T-helper 9 cell (primary cell): Measurements from ENCODE around the gene CHD5.
A peak's percentile ranks its signal among the peaks of the same experiment; 100 is the strongest.
"Not testable (repeated sequence)": the region's sequence is repeated elsewhere in the genome, so short reads cannot be mapped to it uniquely, and the experiment has no call there.

ENCODE experiments used
- DNase-seq: peaks from one replicate; pipeline ENCODE4 v3.0.0-alpha.2; 2020
- total RNA-seq, 2 donors: gene quantifications; one replicate each; lab custom pipeline; 2026; lab: John Stamatoyannopoulos, UW

CHD5 gene
- 0.49 to 0.72 reads per million in 2 donors for total RNA-seq

- DNase-seq = no peak
These were observed at the start of gene CHD5 for GRCh38 chr1:6180268-6180706. CHD5 (minus strand) TSS chr1:6180321; CDS start chr1:6180023, 298 bp downstream.

- DNase-seq = no peak
These were observed 45.5 kb upstream of the CHD5 start for GRCh38 chr1:6225651-6226050.

- DNase-seq = no peak
These were observed 44.6 kb upstream of the CHD5 start for GRCh38 chr1:6224718-6225117.

- no peak for DNase-seq
These were observed 43.5 kb upstream of the CHD5 start for GRCh38 chr1:6223617-6224016.

GRCh38 chr1:6222636-6223035, 42.5 kb upstream of the CHD5 start:
- DNase-seq = no peak

- DNase-seq = no peak
These were observed 41.2 kb upstream of the CHD5 start for GRCh38 chr1:6221210-6221784.

DNA sequence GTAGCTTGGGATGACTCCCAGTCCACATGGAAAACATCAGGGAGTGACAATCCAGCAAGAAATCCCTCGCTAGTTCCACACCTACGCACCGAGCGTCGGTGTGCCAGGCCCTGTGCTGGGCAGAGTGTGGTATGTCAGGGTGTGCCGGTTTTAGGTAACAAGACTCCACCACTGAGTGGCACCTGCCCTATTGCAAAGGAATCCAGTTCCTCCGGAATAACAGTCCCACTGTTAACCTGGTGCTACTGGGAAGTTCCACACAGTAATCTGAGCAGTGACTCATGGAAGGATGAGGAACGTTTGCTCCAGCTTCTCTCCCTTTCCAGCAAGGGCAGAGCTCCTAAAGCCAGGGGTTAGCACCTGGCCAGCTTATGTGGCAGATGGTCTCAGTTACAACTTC, 40.1 kb upstream of the CHD5 start:
- DNase-seq = no peak

DNA sequence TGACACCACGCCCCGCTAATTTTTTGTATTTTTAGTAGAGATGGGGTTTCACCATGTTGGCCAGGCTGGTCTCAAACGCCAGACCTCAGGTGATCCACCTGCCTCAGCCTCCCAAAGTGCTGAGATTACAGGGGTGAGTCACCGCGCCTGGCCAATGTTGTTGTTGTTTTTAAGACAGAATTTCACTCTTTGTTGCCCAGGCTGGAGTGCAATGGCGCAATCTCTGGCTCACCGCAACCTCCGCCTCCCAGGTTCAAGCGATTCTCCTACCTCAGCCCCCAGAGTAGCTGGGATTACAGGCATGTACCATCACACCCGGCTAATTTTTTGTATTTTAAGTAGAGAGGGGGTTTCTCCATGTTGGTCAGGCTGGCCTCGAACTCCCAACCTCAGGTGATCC, 39.5 kb upstream of the CHD5 start:
- DNase-seq = not testable (repeated sequence)

GRCh38 chr1:6218375-6219164, 38.4 kb upstream of the CHD5 start:
- DNase-seq = no peak

GRCh38 chr1:6212193-6212959, 32.3 kb upstream of the CHD5 start:
- no peak for DNase-seq

GRCh38 chr1:6211731-6212130, 31.6 kb upstream of the CHD5 start:
- no peak for DNase-seq

GRCh38 chr1:6210591-6211355, 30.7 kb upstream of the CHD5 start:
- DNase-seq = no peak

DNA sequence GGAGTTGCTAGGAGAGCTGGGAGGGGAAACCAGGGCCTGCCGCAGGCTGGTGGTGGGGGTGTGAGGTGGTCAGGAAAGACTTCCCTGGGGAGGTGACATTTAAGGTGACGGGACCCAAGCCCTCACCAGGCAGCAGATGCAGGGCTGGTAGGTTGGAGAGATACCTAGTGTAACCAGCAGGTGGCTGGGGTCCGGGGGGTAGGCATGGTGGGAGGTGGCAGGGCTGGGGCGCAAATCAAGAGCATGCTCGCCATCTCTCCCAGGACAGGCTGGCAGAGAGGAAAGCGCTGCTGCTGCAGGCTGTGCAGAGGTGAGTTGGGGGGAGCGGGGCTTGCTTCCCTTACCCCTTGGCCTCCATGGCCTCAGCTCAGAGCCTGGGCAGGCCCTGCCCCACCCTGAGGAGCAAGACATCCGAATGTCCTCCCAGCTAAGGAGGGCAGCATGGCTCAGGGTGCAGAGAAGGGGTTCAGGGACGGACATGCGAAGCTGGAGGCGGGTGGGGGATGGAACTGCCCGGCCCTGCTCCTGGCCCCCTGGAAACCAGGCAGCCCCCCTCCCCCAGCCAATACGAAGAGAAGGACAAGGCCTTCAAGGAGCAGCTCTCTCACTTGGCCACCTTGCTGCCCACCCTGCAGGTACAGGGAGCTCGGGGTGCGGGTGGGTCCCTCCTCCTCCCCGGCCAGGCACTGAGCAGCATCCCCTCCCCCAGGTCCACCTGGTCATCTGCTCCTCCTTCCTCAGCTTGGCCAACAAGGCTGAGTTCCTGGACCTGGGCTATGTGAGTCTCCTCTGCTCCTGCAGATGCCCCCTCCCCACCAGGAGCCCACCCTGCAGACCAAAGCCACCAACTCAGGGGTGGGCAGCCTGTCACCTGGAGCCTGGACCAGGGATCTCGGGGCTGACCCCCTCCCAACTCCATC, 29.8 kb upstream of the CHD5 start:
- no peak for DNase-seq

DNA sequence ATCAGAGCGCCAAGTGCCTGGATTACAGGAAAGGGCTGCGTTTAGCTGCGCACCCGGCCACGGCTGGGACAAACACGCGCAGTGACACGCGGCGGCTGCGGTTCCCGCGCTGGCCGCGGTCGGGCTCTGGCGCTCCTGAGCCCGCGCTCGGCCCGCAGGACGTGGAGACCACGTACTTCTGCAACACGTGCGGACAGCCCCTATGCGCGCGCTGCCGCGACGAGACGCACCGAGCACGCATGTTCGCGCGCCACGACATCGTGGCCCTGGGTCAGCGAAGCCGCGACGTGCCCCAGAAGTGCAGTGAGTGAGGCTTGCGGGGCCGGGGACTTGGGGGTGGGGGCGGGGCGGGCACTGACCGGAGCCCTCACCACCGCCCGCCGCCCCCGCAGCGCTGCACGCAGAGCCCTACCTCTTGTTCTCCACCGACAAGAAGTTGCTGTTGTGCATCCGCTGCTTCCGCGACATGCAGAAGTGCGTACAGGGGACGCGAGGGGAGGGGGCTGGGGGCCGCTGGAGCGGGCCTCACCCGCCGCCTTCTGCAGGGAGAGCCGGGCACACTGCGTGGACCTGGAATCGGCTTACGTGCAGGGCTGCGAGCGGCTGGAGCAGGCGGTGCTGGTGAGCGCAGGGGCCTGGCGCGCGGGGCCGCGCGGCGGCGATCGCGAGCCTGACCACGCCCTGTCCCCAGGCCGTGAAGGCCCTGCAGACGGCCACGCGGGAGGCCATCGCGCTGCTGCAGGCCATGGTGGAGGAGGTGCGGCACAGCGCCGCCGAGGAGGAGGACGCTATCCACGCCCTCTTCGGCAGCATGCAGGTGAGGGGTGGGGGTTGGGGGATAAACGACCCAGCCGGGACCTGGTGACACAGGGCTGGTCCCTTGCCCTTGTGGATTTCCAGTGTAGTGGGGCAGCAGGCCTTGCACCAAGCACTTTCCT, 28.9 kb upstream of the CHD5 start:
- DNase-seq = no peak

- no peak for DNase-seq
These were observed 27.8 kb upstream of the CHD5 start for GRCh38 chr1:6207921-6208320.

DNA sequence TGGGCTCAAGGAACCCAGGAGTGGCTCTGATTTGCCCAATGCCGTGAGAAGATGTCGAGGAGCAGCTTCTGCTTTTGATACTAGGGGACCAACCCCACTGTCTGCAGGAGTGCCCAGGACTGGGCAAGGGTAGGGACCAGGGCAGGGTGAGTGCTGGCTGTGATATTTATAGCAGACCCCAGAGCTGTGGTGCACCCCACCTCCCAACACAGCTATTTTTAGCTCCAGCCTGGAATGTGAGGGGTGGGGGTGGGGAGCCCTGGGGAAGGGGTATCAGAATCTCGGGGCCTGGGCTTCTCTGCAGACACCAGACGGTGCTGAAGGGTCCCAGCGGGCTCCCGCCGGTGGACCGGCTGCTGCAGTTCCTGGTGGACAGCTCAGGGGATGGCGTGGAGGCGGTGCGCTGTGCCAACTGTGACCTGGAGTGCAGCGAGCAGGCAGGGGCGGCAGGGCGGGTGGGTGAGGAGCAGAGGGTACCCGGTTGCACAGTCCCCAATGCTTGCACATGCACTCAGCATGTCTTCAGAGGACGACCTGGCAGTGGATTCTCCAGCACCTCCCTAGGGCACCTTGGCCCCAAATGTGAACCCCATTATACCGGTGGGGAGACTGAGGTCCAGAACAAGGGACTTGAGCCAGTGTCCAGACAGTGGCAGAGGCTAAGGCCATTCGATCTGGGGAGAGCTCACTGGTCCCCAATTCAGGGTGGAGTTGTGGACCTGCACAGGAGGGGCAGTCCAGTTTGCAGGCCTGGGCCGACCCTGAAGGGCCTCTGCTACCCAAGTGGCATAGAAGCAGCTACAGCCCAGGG, 27.2 kb upstream of the CHD5 start:
- DNase-seq = no peak

DNA sequence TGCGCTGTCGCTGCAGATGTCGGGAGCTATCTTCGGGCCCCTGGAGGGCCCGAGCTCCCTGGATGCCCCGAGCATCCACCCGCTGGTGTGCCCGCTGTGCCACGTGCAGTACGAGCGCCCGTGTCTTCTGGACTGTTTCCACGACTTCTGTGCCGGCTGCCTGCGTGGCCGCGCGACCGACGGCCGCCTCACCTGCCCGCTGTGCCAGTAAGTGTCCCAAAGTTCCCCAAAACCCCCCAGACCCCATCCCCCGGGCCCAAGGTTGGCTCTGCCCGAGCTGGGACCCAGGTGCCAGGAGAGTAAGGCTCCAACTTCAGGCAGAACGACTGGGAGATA, 26.4 kb upstream of the CHD5 start:
- no peak for DNase-seq

DNA sequence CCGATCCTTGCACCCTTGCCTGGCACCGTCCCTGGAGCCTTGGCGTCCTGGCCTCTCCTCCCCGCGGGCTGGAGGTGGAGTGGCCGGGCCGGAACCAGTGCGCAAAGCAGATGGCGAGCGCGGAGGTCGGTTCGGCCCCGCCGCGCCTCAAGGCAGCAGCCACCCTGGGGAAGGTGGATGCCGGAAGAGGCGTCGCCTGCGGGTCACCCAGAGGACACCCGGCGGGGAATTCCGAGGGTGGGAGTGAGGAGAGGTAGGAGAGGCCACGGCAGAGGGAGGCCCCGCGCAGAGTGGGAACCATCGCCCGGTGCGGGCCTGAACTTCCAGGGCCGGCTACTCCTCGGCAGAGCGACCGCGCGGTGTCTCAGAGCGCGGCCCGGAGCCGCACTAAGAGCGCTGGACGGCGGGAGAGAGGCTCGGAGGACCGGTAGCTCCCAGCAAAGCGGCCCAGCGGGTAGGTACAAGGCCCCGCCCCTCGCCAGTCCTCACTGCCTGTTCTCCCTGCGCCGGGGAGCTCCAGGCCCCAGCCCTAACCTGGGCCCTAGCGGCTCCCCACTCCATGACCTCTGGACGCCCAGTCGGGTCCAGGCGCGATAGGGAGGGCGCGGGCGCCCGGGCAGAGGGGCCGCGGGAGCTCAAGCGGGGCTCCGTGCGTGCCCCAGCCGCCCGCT, 25.9 kb upstream of the CHD5 start, which contains the start of gene RNF207:
Gene RNF207 (plus strand): TSS at position 271 of the 671 bp plus-strand sequence. CDS start 417 bp downstream, outside the sequence.
- peak; percentile 57 for DNase-seq

DNA sequence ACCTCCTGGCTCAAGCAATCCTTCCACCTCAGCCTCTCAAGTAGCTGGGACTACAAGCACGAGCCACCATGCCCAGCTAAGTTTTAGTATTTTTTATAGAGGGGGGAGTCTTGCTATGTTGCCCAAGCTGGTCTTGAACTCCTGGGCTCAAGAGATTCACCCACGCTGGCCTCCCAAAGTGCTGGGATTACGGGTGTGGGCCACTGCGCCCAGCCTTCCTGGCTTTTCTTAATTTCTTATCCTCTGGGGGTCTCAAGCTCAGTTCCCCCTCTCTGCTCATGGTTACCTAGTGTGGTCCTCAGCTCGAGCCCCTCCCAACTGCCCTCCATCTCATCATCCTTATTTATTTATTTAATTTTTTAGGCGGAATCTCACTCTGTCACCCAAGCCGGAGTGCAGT, 22.1 kb upstream of the CHD5 start:
- DNase-seq = no peak
